GM19438 (cell line): Measurements from ENCODE around the gene RAMACL.
"Not testable (repeated sequence)": the region's sequence is repeated elsewhere in the genome, so short reads cannot be mapped to it uniquely, and the experiment has no call there.

ENCODE experiments used
- ATAC-seq: cut with Tn5 transposase; IDR thresholded peaks from one replicate; pipeline ENCODE4 v1.9.1; 2021; ENCODE audit warnings: low read depth; ENCODE audit not compliant: unreplicated experiment

RAMACL gene

DNA sequence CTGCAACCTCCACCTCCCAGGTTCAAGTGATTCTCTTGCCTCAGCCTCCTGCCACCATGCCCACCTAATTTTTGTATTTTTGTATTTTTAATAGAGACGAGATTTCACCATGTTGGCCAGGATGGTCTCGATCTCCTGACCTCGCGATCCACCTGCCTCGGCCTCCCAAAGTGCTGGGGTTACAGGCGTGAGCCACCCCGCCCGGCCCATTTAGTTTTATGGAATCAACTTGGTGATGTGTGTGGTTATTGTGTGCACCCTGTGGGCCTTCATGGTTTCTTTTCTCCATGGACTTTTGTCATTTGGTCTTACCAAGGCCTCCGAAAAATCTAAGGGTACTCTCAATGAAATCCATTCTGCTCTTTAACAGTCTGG lies 47.5 kb downstream of the RAMACL start:
- ATAC-seq: not testable (repeated sequence)

DNA sequence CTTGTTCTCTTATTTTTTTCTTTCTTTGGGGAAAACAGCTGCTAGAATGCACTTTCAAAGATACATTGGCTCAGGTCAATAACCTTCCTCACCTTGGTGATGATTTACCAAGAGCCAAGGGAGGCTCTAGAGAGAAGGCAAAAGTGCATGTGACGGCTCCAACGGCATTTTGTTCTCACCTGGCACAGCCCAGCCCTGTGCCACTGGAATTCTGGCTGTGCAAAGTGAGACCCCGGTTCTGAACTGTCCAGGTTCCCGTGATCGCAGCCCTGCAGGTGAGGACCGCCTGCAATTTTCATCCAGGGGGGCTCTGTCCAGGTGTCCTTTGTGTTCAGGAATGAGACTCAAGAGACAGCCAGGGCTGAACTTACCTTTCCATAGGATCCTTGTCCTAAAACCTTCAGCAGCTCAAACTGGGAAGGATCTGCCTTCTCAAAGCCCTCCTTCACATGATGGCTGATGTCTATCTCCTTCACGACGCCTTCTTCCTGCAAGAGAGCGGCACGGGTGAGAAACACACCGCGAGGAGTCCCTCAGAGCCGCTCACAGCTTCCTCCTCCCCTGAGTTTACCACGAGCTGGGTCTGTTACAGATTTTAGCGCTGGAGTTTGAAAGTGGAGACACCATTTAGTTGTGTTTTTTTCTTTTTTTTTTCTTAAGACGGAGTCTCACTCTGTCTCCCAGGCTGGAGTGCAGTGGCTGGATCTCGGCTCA lies 48.0 kb downstream of the RAMACL start:
- no peak for ATAC-seq

GRCh38 chr6:166534658-166535406 lies 51.6 kb downstream of the RAMACL start:
- ATAC-seq: no peak

DNA sequence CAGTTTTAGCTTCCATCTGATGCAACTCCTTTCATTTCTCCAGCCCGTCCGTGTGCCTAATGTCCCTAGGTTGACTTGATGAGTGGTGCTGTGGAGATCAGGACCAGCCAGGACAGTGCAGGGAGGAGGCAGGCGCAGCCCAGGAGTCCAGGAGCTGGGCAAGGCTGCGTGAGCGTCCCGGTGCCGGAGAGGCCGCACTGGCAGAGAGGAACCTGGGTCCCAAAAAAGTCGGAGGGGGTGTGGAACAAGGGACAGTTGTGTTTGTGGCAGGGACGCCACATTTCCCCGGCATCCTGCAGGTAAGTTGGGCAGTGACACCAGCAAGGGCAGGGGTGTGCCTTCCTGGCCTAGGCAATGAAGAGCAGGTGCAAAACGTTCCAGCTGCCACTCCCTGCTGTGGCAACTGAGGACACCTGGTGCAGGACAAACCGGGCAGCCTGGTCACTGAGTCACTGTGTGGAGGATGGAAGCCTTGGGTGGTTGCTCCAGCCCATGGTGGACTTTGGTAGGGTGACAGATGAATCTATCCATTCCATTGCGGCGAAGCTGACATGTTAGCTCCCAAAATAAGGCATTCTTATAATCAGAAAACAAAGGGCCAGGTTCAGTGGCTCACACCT lies 53.2 kb downstream of the RAMACL start:
- ATAC-seq: no peak
